SKM-1 treated with dmso at 0.1 percent for 144 hours (cell line): Measurements from ENCODE around the gene THSD7B.
"Not testable (repeated sequence)": the region's sequence is repeated elsewhere in the genome, so short reads cannot be mapped to it uniquely, and the experiment has no call there.

ENCODE experiments used
- DNase-seq: peaks from one replicate; lab custom pipeline; 2025; ENCODE audit not compliant: unreplicated experiment; lab: John Stamatoyannopoulos, UW

The THSD7B gene

GRCh38 chr2:137521653-137522619 lies 756.6 kb downstream of the THSD7B start:
- DNase-seq: no peak

DNA sequence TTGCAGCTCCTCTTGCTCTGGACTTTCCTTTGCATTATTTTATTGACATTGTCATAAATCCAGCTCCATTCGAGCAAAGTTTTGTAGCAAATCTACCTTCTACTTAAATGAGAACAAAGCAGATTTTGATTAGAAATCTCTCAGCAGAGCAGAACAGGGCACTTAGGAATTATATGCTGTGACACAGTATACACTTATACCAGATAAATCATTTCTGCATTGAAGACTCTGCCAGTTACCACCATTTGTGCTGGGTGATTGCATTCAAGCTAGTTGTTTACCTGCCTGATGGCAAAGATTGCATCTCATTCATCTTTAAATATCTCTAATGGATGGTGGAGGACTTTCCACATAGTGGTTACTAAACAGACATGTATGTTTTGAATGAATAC lies 757.3 kb downstream of the THSD7B start:
- no peak for DNase-seq

GRCh38 chr2:137523931-137524330 lies 758.6 kb downstream of the THSD7B start:
- no peak for DNase-seq

DNA sequence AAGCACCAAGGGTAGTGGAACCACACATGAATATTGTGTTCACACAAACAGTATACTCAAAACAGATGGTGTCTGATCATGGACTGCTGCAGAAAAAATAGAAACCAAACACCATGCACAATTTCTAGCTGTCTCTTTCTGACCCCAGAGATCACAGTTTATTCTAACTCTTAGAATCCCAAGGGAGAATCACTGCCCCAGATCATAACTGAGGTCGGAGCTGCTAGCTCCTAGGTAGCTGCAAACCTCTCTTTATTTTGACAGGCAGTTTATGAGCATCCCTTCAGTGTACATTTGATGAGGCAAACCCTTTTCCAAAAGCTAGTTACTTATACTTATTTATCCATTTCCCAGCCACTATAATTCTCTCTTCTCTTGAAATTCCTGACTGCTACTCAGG lies 759.8 kb downstream of the THSD7B start:
- no peak for DNase-seq

DNA sequence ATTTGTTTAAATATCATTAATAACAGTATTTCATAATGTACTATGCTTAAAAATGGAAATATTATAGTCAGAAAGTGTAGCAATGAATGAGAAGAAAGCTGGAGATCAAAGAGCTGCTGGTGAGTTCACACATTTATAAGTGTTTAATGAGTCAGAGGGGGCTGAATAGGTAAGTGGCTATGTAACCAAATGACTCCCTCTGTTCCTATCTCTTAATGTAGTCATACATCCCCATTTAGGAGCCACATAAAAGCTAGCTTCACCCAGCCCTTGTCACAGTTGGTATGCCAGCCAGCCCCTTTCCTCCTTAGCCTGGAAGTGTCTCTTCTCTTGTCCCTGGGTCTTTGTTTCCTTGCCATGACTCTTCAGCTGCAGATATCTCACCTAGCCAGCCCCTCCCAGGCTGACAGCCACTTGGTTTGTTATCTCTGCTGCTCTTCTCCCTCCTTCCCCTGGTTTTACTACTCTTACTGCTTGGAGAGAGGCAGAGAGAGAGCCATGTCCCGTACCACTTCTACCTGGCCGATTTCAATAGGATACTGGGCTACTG lies 760.4 kb downstream of the THSD7B start:
- no peak for DNase-seq

DNA sequence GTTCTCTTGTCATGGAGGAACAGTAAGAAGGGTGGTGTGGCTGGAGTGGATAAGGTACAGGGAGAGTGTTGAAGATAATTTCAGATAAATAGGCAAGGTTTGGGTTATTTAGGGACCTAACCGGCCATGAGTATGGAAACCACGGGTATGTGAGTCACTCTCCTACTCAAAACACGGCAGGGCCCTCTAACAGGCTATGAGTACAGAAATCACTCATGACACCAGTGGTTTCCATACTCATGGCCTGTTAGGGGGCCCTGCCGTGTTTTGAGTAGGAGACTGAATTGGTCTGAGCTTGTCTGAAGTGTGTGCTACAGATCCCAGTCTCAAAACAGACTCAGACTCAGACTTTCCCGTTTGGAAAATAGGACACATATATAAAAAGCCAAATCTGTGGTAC lies 770.6 kb downstream of the THSD7B start:
- no peak for DNase-seq

DNA sequence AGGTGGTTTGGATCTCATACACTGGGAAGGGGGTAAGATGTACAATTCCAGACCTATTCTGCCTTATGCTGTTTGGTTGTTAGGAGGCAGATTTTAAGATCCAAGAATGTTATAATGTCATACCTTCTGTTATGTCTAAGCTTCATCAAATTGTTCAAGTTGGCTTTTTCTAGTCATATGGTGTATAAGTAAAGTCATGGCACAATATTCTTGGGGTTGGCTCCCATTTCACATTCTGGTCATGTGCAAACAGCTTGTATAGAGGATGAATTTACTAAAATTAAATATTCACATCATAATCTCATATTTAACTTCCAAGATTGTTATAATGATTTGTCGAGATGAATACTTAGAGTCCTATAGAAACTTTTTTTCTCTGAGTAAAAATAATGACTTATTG lies 774.0 kb downstream of the THSD7B start:
- no peak for DNase-seq

DNA sequence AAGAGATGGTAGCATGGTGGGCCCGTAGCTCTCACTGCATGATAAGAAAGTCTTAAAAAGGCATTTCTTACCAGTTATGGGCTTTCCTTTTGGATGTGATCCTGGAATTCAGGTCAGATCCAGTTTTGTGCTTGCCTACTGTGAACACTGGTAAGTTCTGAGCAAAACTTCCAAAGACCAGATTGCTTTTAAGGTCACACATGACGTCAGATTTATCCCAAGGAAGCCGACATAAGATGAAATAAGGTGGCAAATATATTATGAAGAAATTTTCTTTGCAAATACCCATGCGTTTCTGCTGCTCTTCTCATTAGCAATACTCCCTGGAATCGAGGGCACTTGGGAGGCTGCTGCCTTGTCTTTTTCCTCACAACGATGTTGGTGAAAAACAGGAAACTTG lies 782.5 kb downstream of the THSD7B start:
- DNase-seq: no peak

- no peak for DNase-seq
These were observed 801.0 kb downstream of the THSD7B start for GRCh38 chr2:137566387-137566786.

DNA sequence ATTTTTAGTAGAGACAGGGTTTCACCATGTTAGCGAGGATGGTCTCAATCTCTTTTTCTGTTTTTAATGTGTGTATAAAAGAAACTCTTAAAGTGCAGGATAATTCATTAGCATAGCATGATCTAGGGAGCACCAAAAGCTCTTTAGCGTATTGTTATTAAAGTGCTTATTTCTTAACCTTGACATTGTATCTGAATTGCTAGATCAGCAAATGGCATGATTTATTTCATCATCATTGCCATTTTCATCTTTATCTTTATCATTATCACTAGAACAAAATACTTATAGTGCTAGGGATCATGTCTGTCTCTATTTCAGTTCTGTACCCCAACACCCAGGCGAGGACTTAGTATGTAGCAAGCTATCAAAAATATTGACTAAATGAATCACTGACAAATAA lies 805.1 kb downstream of the THSD7B start:
- DNase-seq: no peak

GRCh38 chr2:137587834-137588233 lies 822.5 kb downstream of the THSD7B start:
- not testable (repeated sequence) for DNase-seq

GRCh38 chr2:137588578-137588977 lies 823.2 kb downstream of the THSD7B start:
- DNase-seq: not testable (repeated sequence)

DNA sequence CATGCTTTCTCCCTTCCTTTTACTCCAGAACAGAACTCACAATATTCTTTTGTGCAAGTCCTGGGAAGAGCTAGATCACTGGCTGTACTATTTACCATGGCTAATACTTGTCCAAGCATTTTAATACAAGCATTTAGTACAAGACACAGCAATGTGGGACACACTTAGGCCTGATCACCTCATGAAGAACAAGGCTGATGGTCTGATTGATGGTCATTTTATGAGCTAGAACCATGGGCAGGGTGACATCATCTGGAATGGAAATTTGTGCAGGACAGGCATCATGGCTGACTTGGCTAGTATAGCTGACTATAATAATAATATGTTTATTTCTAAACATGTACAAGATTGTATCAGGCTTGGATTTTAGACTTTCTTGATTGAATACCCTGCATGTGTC lies 824.8 kb downstream of the THSD7B start:
- no peak for DNase-seq

GRCh38 chr2:137607722-137608318 lies 842.5 kb downstream of the THSD7B start:
- DNase-seq: no peak

DNA sequence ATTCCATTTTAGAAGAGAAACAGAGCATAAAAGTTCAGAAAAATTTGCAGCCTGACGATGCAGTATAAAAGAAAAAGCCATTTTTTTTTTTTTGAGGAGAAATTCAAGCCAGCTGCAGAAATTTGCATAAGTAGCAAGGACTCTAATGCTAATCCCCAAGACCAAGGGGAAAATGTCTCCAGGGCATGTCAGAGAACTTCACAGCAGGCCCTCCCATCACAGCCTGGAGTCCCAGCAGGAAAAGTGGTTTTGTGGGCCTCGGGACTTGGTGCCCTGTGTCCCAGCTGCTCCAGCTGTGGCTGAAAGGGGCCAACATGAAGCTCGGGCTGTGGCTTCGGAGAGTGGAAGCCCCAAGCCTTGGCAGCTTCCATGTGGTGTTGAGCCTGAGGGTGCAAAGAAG lies 873.6 kb downstream of the THSD7B start:
- no peak for DNase-seq

DNA sequence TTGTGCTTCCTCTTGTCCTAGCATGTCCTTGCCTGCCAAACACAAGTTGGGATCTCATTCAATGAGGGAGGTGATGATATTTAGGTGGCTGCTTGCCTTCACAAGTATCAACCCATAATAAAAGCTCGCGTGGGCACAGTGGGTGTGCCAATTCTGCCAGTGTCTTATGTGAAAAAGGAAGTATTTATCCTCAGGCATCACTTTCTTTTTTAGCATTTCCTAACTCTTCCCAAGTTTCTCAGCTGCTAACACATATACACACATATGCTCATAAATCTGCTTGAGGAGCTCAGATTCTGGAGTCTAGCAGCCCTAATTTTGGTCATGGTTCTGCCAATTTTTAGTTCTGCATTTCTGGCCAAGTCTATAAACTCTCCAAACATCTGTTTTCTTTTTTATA lies 879.4 kb downstream of the THSD7B start:
- DNase-seq: no peak

DNA sequence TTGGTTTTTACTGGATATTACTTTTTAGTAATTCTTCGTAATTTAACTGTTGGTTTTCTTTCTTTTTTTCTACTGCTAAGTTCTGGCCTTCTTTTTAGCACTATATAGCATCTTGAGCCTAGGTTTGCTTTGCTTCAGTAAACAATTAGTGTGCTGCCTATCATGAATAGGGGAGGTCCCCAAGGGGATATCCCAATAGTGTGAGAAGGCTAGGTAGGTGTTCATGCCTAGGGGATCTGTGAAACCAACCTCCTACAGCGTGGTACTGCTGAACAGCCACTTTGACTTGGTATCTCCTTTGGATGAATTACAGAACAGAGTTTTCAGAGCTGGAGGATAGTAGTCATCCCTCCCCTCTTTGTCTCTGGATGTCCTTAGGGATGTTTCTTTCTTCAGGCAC lies 888.7 kb downstream of the THSD7B start:
- no peak for DNase-seq

DNA sequence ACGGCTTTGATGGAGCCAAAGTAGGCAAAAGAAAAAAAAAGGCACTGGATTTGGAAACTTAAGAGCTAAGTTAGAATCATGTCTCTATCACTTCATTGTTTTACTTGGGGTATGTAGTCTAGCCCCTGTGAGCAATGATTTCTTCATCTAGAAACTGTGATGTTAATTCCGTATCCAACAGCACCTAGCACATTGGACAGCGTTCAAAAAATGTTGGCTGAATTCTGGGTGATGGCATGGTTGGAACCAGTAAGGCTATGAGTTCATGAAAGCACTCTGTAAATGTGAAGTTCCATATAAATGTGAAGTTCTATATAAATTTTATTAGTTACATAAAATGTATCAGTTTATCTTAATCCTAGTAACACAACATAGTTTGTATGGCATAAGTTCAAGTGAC lies 890.5 kb downstream of the THSD7B start:
- no peak for DNase-seq

DNA sequence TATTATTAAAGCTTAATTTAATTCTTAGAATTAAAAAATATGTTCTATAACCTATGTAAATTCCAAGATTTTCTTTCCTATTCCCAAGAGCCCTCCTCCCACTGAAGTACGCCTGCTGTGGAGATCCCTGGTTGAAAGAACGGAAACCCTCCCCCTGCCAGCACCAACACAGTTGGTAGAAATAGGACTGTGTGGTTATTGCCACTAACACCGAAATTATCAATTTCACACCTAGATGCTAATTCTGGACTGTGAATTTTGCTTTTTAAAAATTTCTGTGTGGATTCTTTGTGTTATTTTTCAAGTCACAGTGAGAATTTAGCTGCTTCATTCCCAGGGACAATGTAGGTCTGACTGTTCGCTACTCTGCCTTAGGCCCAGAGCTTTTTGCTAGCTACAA lies 893.1 kb downstream of the THSD7B start:
- no peak for DNase-seq

DNA sequence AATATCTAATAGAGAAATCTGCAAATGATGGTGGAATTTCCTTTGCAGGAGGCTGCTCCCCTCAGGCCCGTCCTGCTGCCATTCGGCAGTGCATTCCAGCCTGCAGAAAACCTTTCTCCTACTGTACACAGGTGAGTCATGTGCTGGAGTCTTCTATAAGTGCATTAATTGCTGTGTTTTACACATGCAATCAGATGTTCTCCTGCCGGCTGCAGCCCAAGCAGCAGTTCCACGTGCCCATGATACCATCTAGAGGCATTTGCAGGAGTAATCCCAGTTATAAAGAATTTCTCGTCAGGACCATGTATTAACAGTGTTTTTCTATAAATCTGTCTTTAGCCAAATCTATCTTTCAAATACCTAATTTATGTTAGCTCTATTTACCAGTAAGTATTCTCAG lies 894.3 kb downstream of the THSD7B start:
- no peak for DNase-seq

GRCh38 chr2:137670111-137670510 lies 904.8 kb downstream of the THSD7B start:
- DNase-seq: no peak

DNA sequence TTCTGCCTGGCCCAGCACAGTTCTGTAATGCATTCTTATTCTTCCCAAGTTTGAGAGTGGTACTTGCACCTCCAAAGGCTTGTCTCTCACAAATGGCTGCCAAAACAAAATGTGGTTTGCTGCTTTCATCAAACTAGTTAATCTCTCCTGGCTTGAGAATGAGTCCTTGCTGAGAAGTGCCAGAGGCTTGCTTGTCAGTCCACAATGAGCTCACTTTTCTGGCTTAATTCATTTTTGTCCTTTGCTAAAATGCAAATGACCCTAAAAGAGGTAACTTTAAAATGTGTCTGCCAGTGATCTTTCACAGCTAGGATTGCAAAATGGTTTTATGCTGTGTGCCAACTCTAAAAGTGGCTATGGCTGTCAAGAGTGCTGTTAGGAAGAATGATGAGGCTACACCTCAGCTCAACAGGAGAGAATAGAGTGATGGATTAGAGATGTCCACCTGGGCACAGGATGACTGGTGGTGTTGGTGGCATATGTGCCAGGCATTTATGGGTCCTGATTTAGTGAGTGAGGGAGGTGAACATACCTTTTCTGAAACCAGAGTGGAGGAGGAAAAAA lies 907.7 kb downstream of the THSD7B start:
- DNase-seq: no peak
